Myocyte (in vitro differentiated cells): ENCODE results near the gene PVALB. TPM values are rescaled to one million over a fixed set of nuclear protein-coding genes. Genes with fewer than 3 reads are reported as not detected.
"Not testable (repeated sequence)": the region's sequence is repeated elsewhere in the genome, so short reads cannot be mapped to it uniquely, and the experiment has no call there.

Source experiments
- DNase-seq: peaks from one replicate; pipeline ENCODE4 v3.0.0-alpha.2; 2012; ENCODE audit warnings: low read depth
- total RNA-seq: library from RNA; depleted of rRNA; stranded (reverse); fragments of >200 nt; gene quantifications from 2 replicates; pipeline ENCODE4 v1.2.3, GENCODE V29; 2014

The PVALB gene
- total RNA-seq, 1 donor from 2014 or later: 3.3 TPM

DNA sequence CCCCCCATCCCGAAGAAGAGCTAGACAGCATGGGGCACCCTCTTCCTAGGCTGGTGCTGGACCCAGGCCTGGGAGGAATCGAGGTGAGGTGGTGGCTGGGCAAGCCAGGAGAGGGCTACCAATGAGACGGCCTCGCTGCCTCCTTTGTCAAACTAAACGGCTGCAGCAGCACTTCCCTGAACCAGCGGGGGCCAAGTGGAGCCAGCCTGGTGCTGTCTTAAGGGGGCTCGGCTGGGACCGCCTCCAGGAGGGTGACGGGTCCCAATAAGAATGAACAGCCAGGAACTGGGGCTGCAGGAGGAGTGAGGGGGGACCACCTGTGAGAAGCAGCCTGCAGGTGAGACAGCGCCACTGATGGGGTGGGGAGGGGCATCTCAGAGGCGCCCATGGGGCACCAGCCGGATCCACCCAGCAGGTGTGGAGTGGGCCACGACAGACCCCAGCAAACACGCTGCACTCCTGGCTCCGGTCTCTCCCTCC, 58.0 kb downstream of the PVALB start:
- DNase-seq: no peak

DNA sequence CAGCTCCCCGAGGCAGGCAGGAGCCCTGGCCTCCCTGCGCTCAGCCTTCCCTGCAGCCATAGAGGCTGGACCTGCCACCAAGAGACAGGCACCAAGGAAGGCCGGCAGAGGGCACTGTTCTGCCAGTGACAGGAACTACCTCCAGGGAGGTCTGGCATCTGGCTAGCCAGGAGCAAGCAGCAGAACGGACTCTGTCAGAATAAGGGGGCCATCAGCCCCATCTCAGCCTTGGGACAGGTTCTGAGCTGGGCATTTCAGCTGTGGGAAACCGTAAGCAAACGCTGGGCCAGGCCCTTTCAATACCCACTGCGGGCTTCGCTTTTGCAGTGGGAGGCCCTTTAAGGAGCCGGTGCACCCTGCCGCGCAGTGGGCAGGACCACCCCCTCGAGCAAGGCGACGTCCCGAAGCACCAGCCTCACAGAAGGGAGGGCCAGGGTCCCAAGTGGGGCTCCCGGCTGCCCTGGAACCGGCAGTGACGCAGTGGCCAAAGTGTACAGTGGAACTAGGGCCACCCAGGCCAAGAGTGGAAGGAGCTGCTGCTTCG, 59.1 kb downstream of the PVALB start:
- peak; percentile 75 for DNase-seq

DNA sequence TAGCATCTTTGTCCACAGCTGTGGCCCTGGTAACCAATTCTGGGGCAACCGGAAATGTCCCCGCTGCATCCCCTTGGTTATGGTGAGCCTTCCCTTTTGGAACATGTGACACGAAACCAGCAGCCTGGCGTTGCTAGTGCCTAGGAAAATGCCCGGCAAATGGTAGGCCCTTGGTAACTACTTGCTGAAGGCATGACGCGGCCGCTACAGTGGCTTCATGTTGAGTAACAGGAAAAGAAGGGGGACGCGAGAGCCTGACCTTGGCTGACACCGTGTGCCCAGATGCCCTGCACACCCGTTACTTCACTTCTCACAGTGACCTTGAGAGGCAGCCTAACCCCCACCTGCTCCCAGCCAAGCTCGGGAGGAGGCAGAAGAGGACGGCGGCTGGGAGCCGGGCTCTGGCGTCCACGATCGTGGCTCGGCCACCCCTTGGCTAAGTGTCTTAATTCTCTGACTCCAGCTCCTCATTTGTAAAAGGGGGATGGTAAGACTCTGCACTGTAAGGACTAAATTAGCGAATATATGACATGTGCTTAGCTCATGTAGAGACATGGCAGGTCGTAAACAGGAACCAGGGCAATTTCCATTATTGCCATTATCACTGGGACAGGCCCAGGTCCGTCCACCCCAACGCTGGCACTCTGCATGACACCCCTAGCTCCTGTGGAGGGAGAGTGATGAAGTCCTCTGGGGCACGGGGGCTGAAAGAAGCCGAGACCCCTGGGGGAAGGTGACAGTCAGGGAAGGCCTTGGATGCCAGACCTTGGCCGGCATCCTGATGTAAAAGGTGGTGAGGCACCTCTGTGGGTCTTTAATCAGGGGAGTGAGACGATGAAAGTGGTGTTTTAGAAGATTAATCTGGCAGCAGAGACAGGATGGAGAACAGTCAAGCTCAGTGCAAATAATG, 59.8 kb downstream of the PVALB start:
- no peak for DNase-seq

DNA sequence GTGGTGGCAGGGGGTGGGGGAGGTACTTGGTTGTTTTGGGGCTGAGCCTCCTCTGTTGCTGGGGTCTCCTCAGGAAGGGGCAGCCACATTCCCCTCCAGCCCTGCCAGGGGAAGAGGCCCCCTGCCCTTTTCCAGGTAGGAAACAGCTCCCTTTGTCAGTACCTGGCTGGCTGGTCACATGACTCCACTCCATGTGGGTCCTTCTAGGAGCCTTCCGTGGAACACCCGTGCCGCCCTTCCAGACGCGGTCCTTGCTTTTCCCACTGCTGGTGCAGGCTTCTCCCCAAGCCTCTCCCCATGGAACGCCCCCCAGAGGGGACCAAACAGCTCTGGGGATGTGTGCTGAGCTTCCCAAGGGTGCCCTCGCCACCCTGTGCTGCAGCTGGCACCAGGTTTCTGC, 60.8 kb downstream of the PVALB start:
- DNase-seq: no peak

DNA sequence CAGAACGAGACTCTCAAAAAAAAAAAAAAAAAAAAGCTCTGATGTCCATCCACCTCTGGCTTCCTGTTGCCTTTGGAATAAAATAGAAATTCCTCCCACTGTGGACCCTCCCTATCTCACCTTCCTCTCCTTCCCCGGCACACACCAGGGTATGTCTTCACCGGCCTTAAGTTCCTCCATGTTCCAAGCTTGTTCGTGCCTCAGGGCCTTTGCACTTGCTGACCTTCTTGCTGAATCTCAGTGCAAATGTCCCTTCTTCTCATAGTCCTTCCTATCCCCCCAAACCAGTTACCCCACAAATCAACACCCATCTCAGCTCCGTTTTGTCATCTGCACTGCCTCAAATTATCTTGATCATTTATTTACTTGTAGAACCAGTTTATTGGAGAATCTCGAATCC, 61.5 kb downstream of the PVALB start:
- DNase-seq: no peak

DNA sequence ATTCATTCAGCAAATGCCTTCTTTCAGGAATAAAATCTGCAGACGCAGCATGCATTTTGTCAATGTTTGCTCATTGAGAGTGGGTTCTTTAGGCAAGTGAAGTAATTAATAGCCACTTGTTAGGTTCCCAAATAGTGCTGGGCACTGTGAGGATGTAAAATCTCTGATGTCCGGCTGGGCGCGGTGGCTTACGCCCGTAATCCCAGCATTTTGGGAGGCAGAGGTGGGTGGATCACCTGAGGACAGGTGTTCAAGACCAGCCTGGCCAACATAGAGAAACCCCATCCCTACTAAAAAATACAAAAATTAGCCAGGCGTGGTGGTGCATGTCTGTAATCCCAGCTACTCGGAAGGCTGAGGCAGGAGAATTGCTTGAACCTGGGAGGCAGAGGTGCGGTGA, 62.0 kb downstream of the PVALB start:
- not testable (repeated sequence) for DNase-seq

DNA sequence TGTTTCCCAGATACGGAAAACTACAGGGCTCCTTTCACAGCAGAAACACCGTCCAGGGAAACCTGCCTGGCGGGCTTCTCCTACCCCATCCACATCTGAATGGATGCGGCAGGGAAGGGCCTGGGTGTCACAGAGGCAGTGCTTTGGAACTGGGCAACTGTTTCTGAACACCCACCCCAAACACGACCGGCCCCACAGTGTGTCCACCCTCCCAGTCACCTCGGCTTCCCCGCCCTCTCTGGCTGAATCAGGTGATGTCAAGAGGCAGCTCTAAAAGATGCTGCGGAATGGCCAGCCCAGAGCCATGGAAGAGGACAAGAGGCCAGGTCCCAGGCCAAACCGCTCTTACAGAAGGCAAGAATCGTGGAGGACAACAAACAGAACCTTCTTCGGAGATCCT, 62.9 kb downstream of the PVALB start:
- no peak for DNase-seq

DNA sequence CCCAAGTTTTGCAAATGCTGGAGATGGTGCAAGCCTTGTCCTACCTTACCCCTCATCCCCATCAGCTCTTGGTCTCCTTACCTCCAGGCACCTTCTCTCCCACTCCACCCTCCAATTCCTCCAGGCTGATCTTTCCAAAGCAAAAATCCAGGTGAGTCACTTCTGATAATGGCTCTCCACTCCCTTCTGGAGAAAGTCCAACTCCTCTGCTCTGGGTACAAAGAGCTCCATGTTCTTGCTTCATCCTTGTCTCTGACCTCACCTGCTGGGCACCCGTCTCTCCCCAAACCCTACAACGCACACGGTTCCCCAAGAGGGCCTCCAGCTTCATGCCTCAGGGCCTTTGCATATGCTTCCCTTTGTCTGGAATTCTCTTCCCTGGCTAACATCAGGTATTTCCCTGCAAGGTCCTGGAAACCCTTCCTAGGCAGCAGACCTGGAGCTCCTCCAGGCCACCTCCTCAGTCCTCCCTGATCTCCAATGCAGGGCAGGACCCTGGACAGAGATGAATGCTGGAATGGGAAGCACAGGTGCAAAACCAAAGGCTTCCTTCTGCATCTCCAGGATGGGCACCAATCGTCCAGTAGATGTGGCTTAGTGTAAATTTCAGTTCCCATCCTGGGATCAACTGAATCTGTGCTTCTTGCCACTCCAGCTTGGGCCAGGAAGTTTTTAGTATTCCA, 63.6 kb downstream of the PVALB start:
- peak; percentile 37 for DNase-seq

Other genes starting within 250 kb of the PVALB start
- not detected in 2 replicates for gene CACNG2, start 113.3 kb downstream of the PVALB start, total RNA-seq
- 13.4 and 14.6 TPM in 2 replicates for gene IFT27, start 40.9 kb downstream of the PVALB start, total RNA-seq
- gene NCF4, start 44.0 kb upstream of the PVALB start, total RNA-seq: not detected in 2 replicates
- gene CSF2RB, start 96.6 kb upstream of the PVALB start, total RNA-seq: not detected in 2 replicates
- gene TST, start 202.4 kb upstream of the PVALB start, total RNA-seq: 31.9 and 32.2 TPM in 2 replicates
- 71.5 and 109 TPM in 2 replicates for gene MPST, start 202.7 kb upstream of the PVALB start, total RNA-seq
- 10.7 and 11.0 TPM in 2 replicates for gene KCTD17, start 234.7 kb upstream of the PVALB start, total RNA-seq